OCI-LY1 (cell line): Measurements from ENCODE around the gene F11R.

ENCODE experiments used
- H2AFZ ChIP-seq: fragments of 200-600 bp; sonication (generic), shearing (Covaris generic); 2 replicates; pipeline ENCODE4 v1.6.0; 2014; ENCODE audit warnings: antibody characterized with exemption, mild to moderate bottlenecking, low read length
- H3F3A ChIP-seq: fragments of 200-600 bp; sonication (generic), shearing (Covaris generic); 2 replicates; pipeline ENCODE4 v1.6.0; 2014; ENCODE audit warnings: mild to moderate bottlenecking, antibody characterized with exemption, low read length, moderate library complexity; ENCODE audit not compliant: insufficient read depth
- H3K27ac ChIP-seq: fragments of 200-600 bp; sonication (generic); 2 replicates; pipeline ENCODE4 v1.5.1; 2014; ENCODE audit warnings: low read length, mixed run types, mild to moderate bottlenecking, low read depth; ENCODE audit not compliant: poor library complexity, severe bottlenecking
- H3K27me3 ChIP-seq: fragments of 200-600 bp; sonication (generic); 2 replicates; pipeline ENCODE4 v1.6.0; 2014; ENCODE audit warnings: antibody characterized with exemption, mild to moderate bottlenecking, low read length, moderate library complexity; ENCODE audit not compliant: insufficient read depth
- H3K36me3 ChIP-seq: fragments of 200-600 bp; sonication (generic); 2 replicates; pipeline ENCODE4 v1.6.1; 2014; ENCODE audit warnings: mild to moderate bottlenecking, antibody characterized with exemption, low read length, moderate library complexity, mixed read lengths; ENCODE audit not compliant: insufficient read depth
- H3K4me1 ChIP-seq: fragments of 200-600 bp; sonication (generic); 2 replicates; pipeline ENCODE4 v1.5.1; 2014; ENCODE audit warnings: mild to moderate bottlenecking, low read length, moderate library complexity; ENCODE audit not compliant: insufficient read depth, severe bottlenecking
- H3K4me2 ChIP-seq: fragments of 200-600 bp; sonication (generic), shearing (Covaris generic); 2 replicates; pipeline ENCODE4 v1.6.1; 2014; ENCODE audit warnings: low read length
- H3K4me3 ChIP-seq: fragments of 200-600 bp; sonication (generic); 2 replicates; pipeline ENCODE4 v1.5.1; 2014; ENCODE audit warnings: low read length, low read depth, mild to moderate bottlenecking, mixed read lengths; ENCODE audit not compliant: poor library complexity, severe bottlenecking
- H3K79me2 ChIP-seq: fragments of 200-600 bp; shearing (Covaris generic); 2 replicates; pipeline ENCODE4 v1.6.1; 2016; ENCODE audit warnings: mixed run types, low read length, mixed read lengths; ENCODE audit not compliant: insufficient read depth
- H3K9ac ChIP-seq: fragments of 200-600 bp; sonication (generic), shearing (Covaris generic); 2 replicates; pipeline ENCODE4 v1.6.1; 2014; ENCODE audit warnings: mild to moderate bottlenecking, low read length, mixed read lengths
- H3K9me2 ChIP-seq: fragments of 200-600 bp; sonication (generic), shearing (Covaris generic); 2 replicates; pipeline ENCODE4 v1.6.1; 2014; ENCODE audit warnings: low read depth, mild to moderate bottlenecking, low read length, mixed read lengths
- H3K9me3 ChIP-seq: fragments of 200-600 bp; shearing (Covaris generic); 2 replicates; pipeline ENCODE4 v1.6.1; 2014; ENCODE audit warnings: low read length, mixed read lengths
- H4K20me1 ChIP-seq: fragments of 200-600 bp; sonication (generic), shearing (Covaris generic); 2 replicates; pipeline ENCODE4 v1.6.0; 2016; ENCODE audit warnings: mild to moderate bottlenecking, low read length; ENCODE audit not compliant: insufficient read depth
- CTCF ChIP-seq: fragments of 200-600 bp; sonication (generic), shearing (Covaris generic); IDR thresholded peaks from 2 replicates; pipeline ENCODE4 v1.5.1; 2017; ENCODE audit warnings: mild to moderate bottlenecking, antibody characterized with exemption, low read length, moderate library complexity, mixed read lengths
- EZH2 ChIP-seq: fragments of 200-600 bp; sonication (generic), shearing (Covaris generic); IDR thresholded peaks from 2 replicates; pipeline ENCODE4 v1.8.0; 2017; ENCODE audit warnings: borderline replicate concordance, mixed run types, mild to moderate bottlenecking, antibody characterized with exemption, low read length, moderate library complexity, mixed read lengths

The F11R gene

GRCh38 chr1:160979286-160979685 is 41.7 kb downstream of the F11R start:
- Histone ChIP-seq H3K27me3 (no peaks in the 10 kb centered on the region; the same call in 1 of the 2 replicates), H3K4me3 (no peak overlapping the region), H2AFZ (no peak overlapping the region), H4K20me1 (no peaks in the 10 kb centered on the region), H3F3A (no peaks in the 10 kb centered on the region), H3K9ac (no peak overlapping the region), H3K4me1 (no peaks in the 10 kb centered on the region), H3K36me3 (no peaks in the 10 kb centered on the region), H3K27ac (no peak overlapping the region), H3K9me2 (no peaks in the 10 kb centered on the region), H3K9me3 (no peaks in the 10 kb centered on the region), H3K4me2 (no peak overlapping the region), H3K79me2 (no peaks in the 10 kb centered on the region)
- TF ChIP-seq EZH2, result no peak
- TF ChIP-seq CTCF, result no peak

- H3K9ac ChIP-seq, result no peak overlapping the region
- no peaks in the 10 kb centered on the region for H3K9me2 ChIP-seq
- no peaks in the 10 kb centered on the region for H3K4me1 ChIP-seq
- H3K9me3 ChIP-seq, result no peaks in the 10 kb centered on the region
- no peaks in the 10 kb centered on the region for H4K20me1 ChIP-seq
- no peak overlapping the region for H3K4me3 ChIP-seq
- H3F3A ChIP-seq, result no peaks in the 10 kb centered on the region
- no peaks in the 10 kb centered on the region; the same call in 1 of the 2 replicates for H3K27me3 ChIP-seq
- no peaks in the 10 kb centered on the region for H3K79me2 ChIP-seq
- TF ChIP-seq EZH2 (no peak), CTCF (no peak)
- no peak overlapping the region for H2AFZ ChIP-seq
- H3K27ac ChIP-seq, result no peak overlapping the region
- H3K36me3 ChIP-seq, result no peaks in the 10 kb centered on the region
- no peak overlapping the region for H3K4me2 ChIP-seq
Measured at GRCh38 chr1:160978510-160978927, 42.4 kb downstream of the F11R start.

- Histone ChIP-seq H2AFZ (no peak overlapping the region), H3K9ac (no peak overlapping the region), H3K9me3 (no peaks in the 10 kb centered on the region), H4K20me1 (no peaks in the 10 kb centered on the region), H3K4me2 (no peak overlapping the region), H3K36me3 (no peaks in the 10 kb centered on the region), H3K9me2 (no peaks in the 10 kb centered on the region), H3K27ac (no peak overlapping the region), H3K27me3 (no peaks in the 10 kb centered on the region; the same call in 1 of the 2 replicates), H3K79me2 (no peaks in the 10 kb centered on the region), H3K4me1 (no peaks in the 10 kb centered on the region), H3K4me3 (no peak overlapping the region), H3F3A (no peaks in the 10 kb centered on the region)
- no peak for TF ChIP-seq EZH2
- TF ChIP-seq CTCF, result no peak
Measured at GRCh38 chr1:160975026-160975425, 45.9 kb downstream of the F11R start.
